Activated CD8-positive, alpha-beta memory T cell treated with anti-CD3 and anti-CD28 coated beads, Interleukin-2, amount 50 U/mL, for 1 hour (primary cell): ENCODE results near the gene NKD1.

Experiments
- DNase-seq: peaks from one replicate; pipeline ENCODE4 v3.0.0-alpha.2; 2020; ENCODE audit errors: extremely low read depth

Gene NKD1

DNA sequence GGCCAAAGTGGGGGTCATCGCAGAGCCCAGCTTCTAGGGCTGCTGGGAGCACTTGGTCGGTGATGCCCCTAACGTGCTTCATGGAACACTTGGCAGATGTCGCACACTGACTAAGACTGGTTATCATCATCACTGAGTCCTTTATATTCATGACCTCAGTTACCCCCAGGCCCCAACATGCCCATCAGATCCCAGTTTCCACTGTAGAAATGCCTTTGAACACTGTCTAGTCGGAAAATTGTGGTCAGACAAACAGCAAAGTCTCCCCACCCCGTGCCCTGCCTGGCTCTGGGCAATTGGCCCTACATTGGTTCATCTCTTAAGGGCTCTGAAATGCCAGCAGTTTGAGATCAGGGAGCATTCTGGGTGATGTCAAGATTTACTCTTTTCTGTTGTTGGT, 51.3 kb downstream of the NKD1 start:
- DNase-seq = no peak

DNA sequence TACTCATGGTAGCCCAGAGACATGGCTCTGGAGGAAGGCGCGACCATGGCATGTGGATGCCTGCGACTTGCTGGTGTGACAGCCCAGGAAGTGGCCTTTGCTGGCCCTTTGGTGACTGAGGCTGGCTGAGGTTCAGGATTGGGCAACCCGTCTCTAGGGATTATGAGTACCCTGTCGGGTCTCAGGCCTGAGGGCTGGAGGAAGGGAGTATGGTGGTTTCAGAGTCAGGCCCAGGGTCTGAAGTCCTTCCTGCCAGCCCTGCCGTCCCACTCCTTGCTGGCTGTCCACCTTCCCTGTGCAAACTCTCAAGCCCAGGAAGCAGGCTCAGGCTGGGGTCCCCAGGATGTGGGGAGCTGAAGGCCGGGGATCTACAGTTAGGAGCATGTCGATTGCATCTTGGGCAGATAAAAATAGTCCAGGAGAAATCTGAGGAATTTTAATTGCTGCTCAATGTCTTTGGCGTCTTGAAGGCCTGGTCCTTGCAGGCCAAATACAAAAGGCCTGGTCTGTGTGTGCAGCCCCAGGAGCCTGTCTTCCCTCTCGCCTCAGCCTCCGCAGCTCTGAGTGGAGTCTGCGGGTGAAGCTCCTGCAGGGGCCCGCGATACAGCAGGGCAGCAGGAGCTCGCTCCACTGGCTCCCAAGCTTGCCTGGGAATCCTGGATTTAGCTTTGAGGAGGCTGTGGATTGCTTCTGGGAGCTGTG, 52.5 kb downstream of the NKD1 start:
- no peak for DNase-seq

DNA sequence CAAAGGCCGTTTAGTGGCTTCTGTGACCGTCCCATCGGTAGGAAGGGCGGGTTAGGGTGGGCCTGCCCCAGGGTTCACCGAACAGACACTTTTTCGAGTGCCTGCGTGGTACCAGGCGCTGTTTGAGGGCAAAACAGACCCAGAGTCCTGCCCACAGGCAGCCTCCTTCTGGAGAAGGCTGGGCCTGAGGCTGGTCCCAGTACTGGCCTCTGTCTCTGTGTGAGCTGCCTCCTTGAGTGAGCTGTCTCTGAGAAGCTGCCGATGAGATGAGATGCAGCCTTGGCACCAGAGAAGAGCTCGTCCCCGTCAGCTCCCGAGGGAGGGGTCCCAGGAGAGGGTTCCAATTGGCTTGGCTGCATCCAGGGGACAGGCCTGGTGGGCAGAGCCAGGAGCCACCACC, 53.1 kb downstream of the NKD1 start:
- no peak for DNase-seq

GRCh38 chr16:50602126-50602525, 53.9 kb downstream of the NKD1 start:
- no peak for DNase-seq

- DNase-seq = peak; percentile 27
Measured at GRCh38 chr16:50602531-50603205, 54.5 kb downstream of the NKD1 start.

GRCh38 chr16:50603206-50604064, 55.2 kb downstream of the NKD1 start:
- DNase-seq = no peak

- DNase-seq = no peak
Measured at GRCh38 chr16:50604065-50604418, 55.8 kb downstream of the NKD1 start.

- no peak for DNase-seq
Measured at GRCh38 chr16:50604610-50605009, 56.4 kb downstream of the NKD1 start.

GRCh38 chr16:50605733-50606430, 57.7 kb downstream of the NKD1 start:
- DNase-seq = no peak

GRCh38 chr16:50606431-50607050, 58.3 kb downstream of the NKD1 start:
- DNase-seq = no peak

GRCh38 chr16:50607051-50607431, 58.8 kb downstream of the NKD1 start:
- DNase-seq = no peak

- DNase-seq = no peak
Measured at GRCh38 chr16:50607447-50607846, 59.3 kb downstream of the NKD1 start.

- no peak for DNase-seq
Measured at GRCh38 chr16:50607970-50608557, 59.9 kb downstream of the NKD1 start.

GRCh38 chr16:50609049-50609448, 60.9 kb downstream of the NKD1 start:
- DNase-seq = no peak

GRCh38 chr16:50609471-50609870, 61.3 kb downstream of the NKD1 start:
- no peak for DNase-seq

DNA sequence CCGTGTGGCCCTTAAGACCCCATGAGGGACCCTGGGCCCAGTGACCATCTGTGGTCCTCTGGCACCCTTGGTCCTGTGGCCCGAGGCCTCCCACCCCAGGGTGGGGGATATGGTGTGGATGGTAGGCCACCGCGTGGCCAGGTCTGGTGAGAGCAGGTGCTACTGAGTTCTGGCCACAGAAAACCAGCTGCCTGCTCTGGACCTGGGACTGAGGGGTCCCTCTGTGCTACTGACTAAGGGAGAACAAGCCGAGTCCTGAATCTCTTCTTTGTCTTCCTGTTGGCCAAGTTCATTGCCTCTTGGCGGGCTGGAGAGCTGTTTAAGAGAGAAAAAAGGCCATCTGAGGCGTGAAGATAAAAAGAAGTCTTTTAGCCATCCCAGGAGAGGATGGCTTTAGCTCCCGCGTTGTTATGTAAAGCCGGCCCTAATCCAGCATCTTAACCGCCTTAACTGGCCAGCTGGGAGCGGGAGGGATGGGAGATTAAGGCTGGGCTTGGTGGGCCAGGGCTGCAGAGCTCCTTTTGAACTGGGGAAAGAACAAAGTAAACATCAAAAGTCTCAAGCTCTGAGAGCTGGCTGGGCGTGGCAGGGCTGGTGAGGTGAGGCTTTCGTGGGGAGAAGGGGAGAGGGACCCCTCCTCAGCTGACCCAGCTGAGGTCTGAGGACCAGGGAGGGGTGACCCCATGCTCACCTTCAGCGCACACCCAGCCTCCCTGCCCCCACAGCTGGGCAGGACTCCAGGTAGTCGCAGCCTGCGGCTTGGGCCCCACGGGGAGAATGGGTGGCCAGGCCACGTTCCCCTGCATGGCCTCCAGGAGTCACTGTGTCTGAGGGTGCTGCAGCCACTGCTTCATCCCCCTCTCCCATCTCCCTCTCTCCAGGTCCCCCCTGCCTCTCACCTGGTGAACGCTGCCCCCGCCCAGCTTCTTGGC, 62.4 kb downstream of the NKD1 start:
- DNase-seq = no peak

- no peak for DNase-seq
Measured at GRCh38 chr16:50611332-50611934, 63.2 kb downstream of the NKD1 start.

DNA sequence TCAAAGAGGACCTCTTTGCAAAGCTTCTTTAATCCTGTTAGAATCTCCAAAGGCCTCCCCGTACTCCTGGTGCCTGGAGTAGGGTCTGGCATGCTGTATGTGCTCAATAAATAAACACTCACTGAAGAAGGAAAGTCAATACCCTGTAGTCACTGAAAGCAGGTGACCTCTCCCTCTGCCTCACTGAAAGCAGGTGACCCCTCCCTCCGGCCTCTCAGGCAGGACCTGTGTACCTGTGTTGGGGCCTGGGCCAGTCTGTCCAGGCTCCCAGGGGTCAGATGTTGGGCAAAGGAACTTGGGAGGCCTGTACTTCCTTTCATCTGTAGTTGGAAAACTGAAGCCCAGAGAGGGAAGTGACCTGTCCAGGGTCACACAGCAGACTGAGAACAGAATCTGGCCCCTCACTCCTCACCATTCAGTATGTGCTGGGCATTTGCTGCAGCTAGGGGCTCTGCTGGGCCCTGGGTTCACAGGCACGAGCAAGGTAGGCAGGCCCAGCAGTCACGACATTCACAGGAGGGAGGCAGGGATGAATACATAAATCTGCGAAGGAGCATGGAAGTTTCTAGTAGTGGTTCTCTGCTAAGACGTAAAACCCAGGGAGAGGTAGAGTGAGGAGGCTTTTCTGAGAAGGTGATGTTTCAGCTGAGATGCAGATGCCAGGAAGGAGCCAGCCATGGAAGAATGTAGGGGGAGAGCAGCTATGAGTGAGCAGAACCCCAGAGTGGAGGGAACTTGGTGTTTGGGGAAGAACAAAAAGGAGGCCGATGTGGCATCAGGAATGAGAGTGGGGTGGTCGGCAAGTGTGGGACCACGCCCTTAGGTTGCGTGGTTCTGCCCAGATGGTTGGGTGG, 64.0 kb downstream of the NKD1 start:
- no peak for DNase-seq

DNA sequence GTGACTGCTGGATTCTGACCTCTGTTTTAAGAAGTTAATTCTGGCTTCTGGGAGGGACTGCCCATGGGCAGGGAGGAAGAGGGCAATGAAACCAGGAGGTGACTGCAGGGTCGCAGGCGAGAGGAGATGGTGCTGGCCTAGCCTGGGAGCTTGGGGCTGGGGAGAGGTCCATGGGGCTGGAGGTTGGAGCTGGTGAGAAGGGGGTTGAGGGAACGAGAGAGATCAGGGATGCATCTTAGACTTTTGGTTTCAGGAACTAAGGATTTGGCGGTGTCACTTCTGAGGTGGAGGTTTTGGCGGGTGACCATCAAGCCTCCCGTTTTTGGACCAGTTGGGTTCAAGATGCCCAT, 64.6 kb downstream of the NKD1 start:
- no peak for DNase-seq
